Measurements from ENCODE around the gene RCOR1. TPM values are rescaled to one million over a fixed set of nuclear protein-coding genes. Genes with fewer than 3 reads are reported as not detected.
A peak's percentile ranks its signal among the peaks of the same experiment; 100 is the strongest.

The RCOR1 gene
- total RNA-seq, 2 donors from 2014 or later, result 8.4 to 8.7 TPM

DNA sequence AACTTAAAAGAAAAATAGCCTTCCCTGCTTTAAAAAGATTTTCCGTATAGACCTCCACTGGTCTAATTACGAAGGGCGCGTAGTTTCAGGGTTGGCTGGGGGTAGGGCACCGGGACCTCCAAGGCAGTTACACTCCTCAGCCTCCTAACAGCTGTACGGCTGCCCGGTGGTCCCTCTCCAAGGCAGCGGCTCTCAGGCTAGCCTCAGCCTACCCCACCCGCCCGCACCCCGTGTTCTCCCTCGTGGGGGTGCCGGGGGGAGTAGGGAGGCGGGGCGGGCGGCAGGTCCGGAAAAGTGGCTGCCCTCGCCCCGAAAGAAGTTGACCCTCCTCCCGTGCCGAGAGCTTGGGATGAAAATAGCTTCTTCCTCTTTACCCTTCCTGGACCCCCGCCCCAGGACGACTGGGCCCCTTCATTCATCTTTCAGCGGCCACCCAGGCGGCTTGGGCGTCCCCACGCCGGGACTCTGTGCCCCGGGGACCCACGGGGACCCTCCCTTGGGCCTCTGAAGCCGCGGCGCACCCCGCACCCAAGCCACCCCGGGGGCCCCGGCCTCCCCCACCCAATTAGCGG, 991 bp upstream of the RCOR1 start:
- no peak for DNase-seq (ENCODE audit: low spot score)
- no peaks in the 10 kb centered on the region for H3K27me3 ChIP-seq
- peaks cover 0 to 29% of the 10 kb centered on the region in 2 donors for H3K4me1 ChIP-seq
- no peaks in the 10 kb centered on the region for H3K9me3 ChIP-seq
- peak overlapping the region; percentile 98 for H3K27ac ChIP-seq
- H3K36me3 ChIP-seq, result no peaks in the 10 kb centered on the region
- no peak for TF ChIP-seq CTCF (IDR thresholded peaks at IDR 0.05)
- peak overlapping the region; percentile 73 to 98 for H3K4me3 ChIP-seq

- peak overlapping the region; percentile 98 for H3K27ac ChIP-seq
- peak overlapping the region; percentile 73 to 98 for H3K4me3 ChIP-seq
- H3K27me3 ChIP-seq, result no peaks in the 10 kb centered on the region
- peaks cover 0 to 29% of the 10 kb centered on the region in 2 donors for H3K4me1 ChIP-seq
- H3K36me3 ChIP-seq, result no peaks in the 10 kb centered on the region
- H3K9me3 ChIP-seq, result no peaks in the 10 kb centered on the region
- no peak for DNase-seq (ENCODE audit: low spot score)
- no peak for TF ChIP-seq CTCF (IDR thresholded peaks at IDR 0.05)
Measured at GRCh38 chr14:102592763-102593060, 263 bp downstream of the RCOR1 start.

DNA sequence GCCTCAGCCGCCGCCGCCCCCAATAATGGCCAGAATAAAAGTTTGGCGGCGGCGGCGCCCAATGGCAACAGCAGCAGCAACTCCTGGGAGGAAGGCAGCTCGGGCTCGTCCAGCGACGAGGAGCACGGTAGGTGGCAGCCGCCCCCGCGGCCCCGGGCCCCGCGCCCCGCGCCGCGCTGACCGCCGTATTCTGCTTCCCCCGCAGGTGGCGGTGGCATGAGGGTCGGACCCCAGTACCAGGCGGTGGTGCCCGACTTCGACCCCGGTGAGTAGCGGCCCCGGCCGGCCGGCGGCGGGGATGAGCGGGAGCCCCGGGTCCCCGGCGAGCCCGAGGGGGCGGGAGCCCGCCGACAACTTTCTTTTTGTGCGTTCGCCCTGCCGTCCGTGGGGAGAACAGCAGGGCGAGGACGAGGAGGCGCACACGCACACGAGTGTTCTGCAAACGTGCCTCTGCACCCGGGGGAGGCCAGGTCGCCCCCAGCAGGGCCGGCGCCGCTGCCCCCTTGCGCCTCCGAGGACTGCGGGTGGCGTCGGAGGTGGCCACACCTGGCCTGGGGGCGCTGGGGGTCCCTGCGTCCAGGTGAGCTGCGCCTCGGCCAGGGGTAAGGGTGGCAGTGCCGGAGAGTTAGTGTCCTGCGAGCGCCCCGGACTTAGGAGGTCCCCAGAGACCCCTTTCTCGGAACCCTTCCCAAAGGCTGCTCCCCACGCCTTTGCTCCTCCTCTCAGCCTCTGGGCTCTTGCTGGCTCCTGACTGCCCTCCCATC, 794 bp downstream of the RCOR1 start:
- peak; percentile 62 for DNase-seq (ENCODE audit: low spot score)
- H3K27me3 ChIP-seq, result no peaks in the 10 kb centered on the region
- peak; percentile 24 to 43 for TF ChIP-seq CTCF (IDR thresholded peaks at IDR 0.05)
- H3K36me3 ChIP-seq, result no peaks in the 10 kb centered on the region
- peak overlapping the region; percentile 98 for H3K27ac ChIP-seq
- H3K9me3 ChIP-seq, result no peaks in the 10 kb centered on the region
- H3K4me3 ChIP-seq, result peak overlapping the region; percentile 73 to 98
- H3K4me1 ChIP-seq, result peaks cover 0 to 29% of the 10 kb centered on the region in 2 donors

GRCh38 chr14:102593825-102594137, 1.3 kb downstream of the RCOR1 start:
- Histone ChIP-seq H3K9me3 (no peaks in the 10 kb centered on the region), H3K27ac (peak overlapping the region; percentile 98), H3K4me3 (peak overlapping the region; percentile 73 to 98), H3K4me1 (peaks cover 0 to 29% of the 10 kb centered on the region in 2 donors), H3K27me3 (no peaks in the 10 kb centered on the region), H3K36me3 (no peaks in the 10 kb centered on the region)
- DNase-seq (ENCODE audit: low spot score), result no peak
- no peak for TF ChIP-seq CTCF (IDR thresholded peaks at IDR 0.05)

DNA sequence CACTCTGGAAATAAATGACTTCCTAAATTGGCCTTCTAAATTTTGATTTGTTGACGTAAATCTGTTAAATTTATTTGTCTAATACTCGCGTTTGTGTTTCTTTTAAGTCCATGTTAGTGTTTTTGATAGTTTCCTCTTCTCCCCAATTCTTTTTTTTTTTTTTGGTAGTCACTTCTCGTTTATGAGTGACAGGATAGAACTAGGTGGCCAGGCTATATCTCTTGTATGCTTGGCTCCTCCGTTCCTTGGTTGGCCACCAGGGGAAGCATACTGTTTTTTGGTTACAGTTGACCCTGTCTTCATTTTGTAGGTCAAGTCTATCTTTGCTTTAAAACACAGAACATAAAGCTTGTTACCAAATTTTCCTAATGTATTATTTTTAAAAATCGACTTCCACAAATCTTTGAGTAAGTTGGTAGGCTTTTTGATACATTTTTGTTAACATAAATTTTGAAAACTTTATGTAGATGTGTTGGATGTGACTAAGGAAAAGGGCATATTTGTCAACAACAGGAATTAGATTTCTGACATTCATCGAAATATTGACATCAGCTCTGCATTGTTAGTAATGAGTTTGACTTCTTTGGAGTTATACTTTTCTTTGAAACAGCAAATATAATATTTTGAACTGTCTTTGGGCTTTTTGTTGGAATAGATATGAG, 2.2 kb downstream of the RCOR1 start:
- TF ChIP-seq CTCF (IDR thresholded peaks at IDR 0.05), result peak; percentile 73 to 77
- H3K36me3 ChIP-seq, result no peaks in the 10 kb centered on the region
- H3K9me3 ChIP-seq, result no peaks in the 10 kb centered on the region
- DNase-seq (ENCODE audit: low spot score), result peak; percentile 73
- H3K4me3 ChIP-seq, result peak overlapping the region in 1 of 2 donors; percentile 98
- H3K4me1 ChIP-seq, result peaks cover 0 to 29% of the 10 kb centered on the region in 2 donors
- no peaks in the 10 kb centered on the region for H3K27me3 ChIP-seq
- H3K27ac ChIP-seq, result peak overlapping the region in 1 of 2 donors; percentile 98

Measured in right atrium auricular region (tissue), 2 donors.